Left lung (tissue), 10 donors: ENCODE measurements around the gene SAT1. TPM values are rescaled to one million over a fixed set of nuclear protein-coding genes. Genes with fewer than 3 reads are reported as not detected.
"Not testable (repeated sequence)": the region's sequence is repeated elsewhere in the genome, so short reads cannot be mapped to it uniquely, and the experiment has no call there.

Experiments
- ATAC-seq: fragments of 200-7000 bp; cut with Tn5 transposase; one replicate; pipeline ENCODE4 v1.9.1; 2020; ENCODE audit warnings: moderate library complexity
- DNase-seq, 4 donors: peaks; one replicate each; pipeline ENCODE4 v3.0.0-alpha.2; 2013 to 2020
- H3K27ac ChIP-seq, 2 donors: fragments of 200-600 bp; sonication (generic) in 1 of 2; one replicate each; pipeline versions ENCODE4 v1.5.0 to v1.8.0; 2020 to 2021
- H3K27me3 ChIP-seq, 2 donors: fragments of 200-600 bp; sonication (generic) in 1 of 2; one replicate each; pipeline versions ENCODE4 v1.5.0 to v1.8.0; 2020 to 2021
- H3K36me3 ChIP-seq, 2 donors: fragments of 200-600 bp; sonication (generic) in 1 of 2; one replicate each; pipeline versions ENCODE4 v1.5.0 to v1.8.0; 2020 to 2021
- H3K4me1 ChIP-seq, 2 donors: fragments of 200-600 bp; one replicate each; pipeline ENCODE4 v1.8.0; 2021
- H3K4me3 ChIP-seq, 2 donors: fragments of 200-600 bp; sonication (generic) in 1 of 2; one replicate each; pipeline versions ENCODE4 v1.5.0 to v1.8.0; 2020 to 2021; ENCODE audit warnings: mild to moderate bottlenecking in 1 of 2
- H3K9me3 ChIP-seq, 2 donors: fragments of 200-600 bp; sonication (generic) in 1 of 2; one replicate each; pipeline versions ENCODE4 v1.5.0 to v1.8.0; 2020 to 2021
- CTCF ChIP-seq, 2 donors: fragments of 200-600 bp; sonication (generic) in 1 of 2; IDR thresholded peaks; one replicate each; pipeline versions ENCODE4 v1.5.0 to v1.8.0; 2021; ENCODE audit warnings: antibody characterized with exemption in 2 of 2
- intact Hi-C, 2 donors: fragments of 100-400 bp; cut with DNase I; formaldehyde crosslinking; loops; one replicate each; pipeline versions ENCODE4 v1.11.2 to v1.14.2; 2022
- polyA plus RNA-seq, 6 donors: library from polyadenylated mRNA; unstranded; fragments of 120-200 nt; gene quantifications; one replicate each; pipeline ENCODE4 v1.2.1, GENCODE V29; 2013; ENCODE audit not compliant: insufficient read length in 6 of 6
- total RNA-seq, 2 donors: library from RNA; stranded (reverse); fragmentation: NEBNext Ultra II Directional; extraction: Animal tissue kit (Norgen Biotek cat#: 25700); gene quantifications; one replicate each; pipeline ENCODE4 v1.2.1, GENCODE V29; 2021
- donor health status: DM: no; HTN: yes; CAD: no.
- donor health status: DM: no; HTN: no; CAD: no.

Gene SAT1
- total and polyA plus RNA-seq, 8 donors, result 266 to 970 (median 391) TPM

GRCh38 chrX:23764188-23764984 is 18.6 kb upstream of the SAT1 start:
- no peak overlapping the region for H3K27ac ChIP-seq
- no peak for TF ChIP-seq CTCF (IDR thresholded peaks at IDR 0.05)

GRCh38 chrX:23765449-23765848 is 17.5 kb upstream of the SAT1 start:
- H3K36me3 ChIP-seq, result no peaks in the 10 kb centered on the region
- intact Hi-C loops, result no loop called here
- ATAC-seq (no peak), DNase-seq (no peak)
- no peak overlapping the region for H3K4me3 ChIP-seq
- H3K4me1 ChIP-seq, result no peaks in the 10 kb centered on the region
- TF ChIP-seq CTCF (IDR thresholded peaks at IDR 0.05), result no peak
- H3K27ac ChIP-seq, result no peak overlapping the region
- H3K27me3 ChIP-seq, result no peaks in the 10 kb centered on the region
- no peaks in the 10 kb centered on the region for H3K9me3 ChIP-seq

More at GRCh38 chrX:23764188-23764984, 18.6 kb upstream of the SAT1 start:
- no peaks in the 10 kb centered on the region for H3K4me1 ChIP-seq
- H3K4me3 ChIP-seq, result no peak overlapping the region
- DNase-seq (no peak), ATAC-seq (peak; percentile 60)
- intact Hi-C loops, result no loop called here
- no peaks in the 10 kb centered on the region for H3K9me3 ChIP-seq
- no peaks in the 10 kb centered on the region for H3K27me3 ChIP-seq
- no peaks in the 10 kb centered on the region for H3K36me3 ChIP-seq

- Histone ChIP-seq H3K9me3 (no peaks in the 10 kb centered on the region), H3K4me1 (no peaks in the 10 kb centered on the region), H3K36me3 (no peaks in the 10 kb centered on the region), H3K4me3 (no peak overlapping the region), H3K27me3 (no peaks in the 10 kb centered on the region), H3K27ac (no peak overlapping the region)
- TF ChIP-seq CTCF (IDR thresholded peaks at IDR 0.05), result no peak
- intact Hi-C loops, result no loop called here
- no peak for DNase-seq
- ATAC-seq, result no peak
Measured at GRCh38 chrX:23765868-23766267, 17.1 kb upstream of the SAT1 start.

- Histone ChIP-seq H3K27me3 (no peaks in the 10 kb centered on the region), H3K4me3 (no peak overlapping the region), H3K27ac (no peak overlapping the region), H3K9me3 (no peaks in the 10 kb centered on the region), H3K36me3 (no peaks in the 10 kb centered on the region), H3K4me1 (no peaks in the 10 kb centered on the region)
- ATAC-seq (peak; percentile 32), DNase-seq (no peak)
- intact Hi-C loops, result no loop called here
- no peak for TF ChIP-seq CTCF (IDR thresholded peaks at IDR 0.05)
Measured at GRCh38 chrX:23766650-23767551, 16.1 kb upstream of the SAT1 start.

GRCh38 chrX:23770142-23770541 is 12.8 kb upstream of the SAT1 start:
- Histone ChIP-seq H3K27ac (no peak overlapping the region), H3K4me3 (no peak overlapping the region), H3K4me1 (peaks cover 0 to 7% of the 10 kb centered on the region in 2 donors), H3K9me3 (no peaks in the 10 kb centered on the region), H3K27me3 (no peaks in the 10 kb centered on the region), H3K36me3 (no peaks in the 10 kb centered on the region)
- no peak for ATAC-seq
- no peak for DNase-seq
- no peak for TF ChIP-seq CTCF (IDR thresholded peaks at IDR 0.05)
- intact Hi-C loops, result no loop called here

- DNase-seq, H3K9me3 ChIP-seq, H3K4me3 ChIP-seq, H3K27me3 ChIP-seq, ATAC-seq, H3K36me3 ChIP-seq, H3K4me1 ChIP-seq, intact Hi-C loops, H3K27ac ChIP-seq: not testable (repeated sequence)
Measured at GRCh38 chrX:23771086-23771485, 11.9 kb upstream of the SAT1 start.
